ENCODE measurements around the gene IRAK3.

IRAK3 gene

GRCh38 chr12:66269757-66270383, 80.9 kb downstream of the IRAK3 start:
- peak; percentile 23 for DNase-seq (ENCODE audit: extremely low read depth, low read depth)
- peak; percentile 68 for TF ChIP-seq CTCF (IDR thresholded peaks at IDR 0.05; ENCODE audit: low read depth, low read length)

- no peak for DNase-seq (ENCODE audit: extremely low read depth, low read depth)
- no peak for TF ChIP-seq CTCF (IDR thresholded peaks at IDR 0.05; ENCODE audit: low read depth, low read length)
Measured at GRCh38 chr12:66270613-66271012, 81.6 kb downstream of the IRAK3 start.

GRCh38 chr12:66272650-66273049, 83.6 kb downstream of the IRAK3 start:
- TF ChIP-seq CTCF (IDR thresholded peaks at IDR 0.05; ENCODE audit: low read depth, low read length): no peak
- no peak for DNase-seq (ENCODE audit: extremely low read depth, low read depth)

- no peak for TF ChIP-seq CTCF (IDR thresholded peaks at IDR 0.05; ENCODE audit: low read depth, low read length)
- DNase-seq (ENCODE audit: extremely low read depth, low read depth): no peak
Measured at GRCh38 chr12:66273147-66273546, 84.1 kb downstream of the IRAK3 start.

- no peak for DNase-seq (ENCODE audit: extremely low read depth, low read depth)
- no peak for TF ChIP-seq CTCF (IDR thresholded peaks at IDR 0.05; ENCODE audit: low read depth, low read length)
Measured at GRCh38 chr12:66275040-66275439, 86.0 kb downstream of the IRAK3 start.

- peak; percentile 60 for TF ChIP-seq CTCF (IDR thresholded peaks at IDR 0.05; ENCODE audit: low read depth, low read length)
- no peak for DNase-seq (ENCODE audit: extremely low read depth, low read depth)
Measured at GRCh38 chr12:66279123-66279712, 90.2 kb downstream of the IRAK3 start.

- no peak for DNase-seq (ENCODE audit: extremely low read depth, low read depth)
- no peak for TF ChIP-seq CTCF (IDR thresholded peaks at IDR 0.05; ENCODE audit: low read depth, low read length)
Measured at GRCh38 chr12:66280561-66280960, 91.5 kb downstream of the IRAK3 start.

Measured in AG09319 (cell line).